Epidermal melanocyte (primary cell): ENCODE results near the gene MTHFD1L.
"Not testable (repeated sequence)": the region's sequence is repeated elsewhere in the genome, so short reads cannot be mapped to it uniquely, and the experiment has no call there.

Experiments
- DNase-seq: peaks from one replicate; pipeline ENCODE4 v3.0.0; 2011; ENCODE audit warnings: low spot score; ENCODE audit not compliant: insufficient read length

The MTHFD1L gene

DNA sequence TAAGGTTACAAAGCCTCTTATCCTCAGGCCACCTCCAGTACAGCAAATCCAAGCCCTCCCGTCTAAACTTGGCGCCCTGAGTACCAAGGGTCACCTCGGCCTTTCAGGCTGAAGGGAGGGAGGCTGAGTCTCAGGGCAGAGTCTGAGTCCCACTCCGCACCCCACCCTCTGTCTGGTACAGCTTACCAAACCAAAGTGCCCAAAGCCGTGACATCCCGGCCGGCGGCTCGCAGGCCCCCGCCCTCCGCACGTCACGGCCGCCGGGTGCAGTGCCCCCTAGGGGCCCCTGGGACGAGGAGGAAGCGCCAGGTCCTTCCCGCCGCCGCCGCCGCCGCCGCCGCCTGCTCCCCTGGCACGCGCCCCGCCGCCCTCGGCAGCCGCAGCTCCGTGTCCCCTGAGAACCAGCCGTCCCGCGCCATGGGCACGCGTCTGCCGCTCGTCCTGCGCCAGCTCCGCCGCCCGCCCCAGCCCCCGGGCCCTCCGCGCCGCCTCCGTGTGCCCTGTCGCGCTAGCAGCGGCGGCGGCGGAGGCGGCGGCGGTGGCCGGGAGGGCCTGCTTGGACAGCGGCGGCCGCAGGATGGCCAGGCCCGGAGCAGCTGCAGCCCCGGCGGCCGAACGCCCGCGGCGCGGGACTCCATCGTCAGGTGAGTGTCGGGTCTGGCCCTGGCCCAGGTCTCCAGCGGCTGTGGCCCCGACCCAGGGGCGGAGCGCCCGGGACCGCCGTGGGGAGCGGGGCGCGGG lies at the start of gene MTHFD1L:
Gene MTHFD1L, plus strand, starts transcription at position 297 of the 741 bp plus-strand sequence. Its CDS starts 121 bp downstream, at position 418.
- DNase-seq: peak; percentile 81

DNA sequence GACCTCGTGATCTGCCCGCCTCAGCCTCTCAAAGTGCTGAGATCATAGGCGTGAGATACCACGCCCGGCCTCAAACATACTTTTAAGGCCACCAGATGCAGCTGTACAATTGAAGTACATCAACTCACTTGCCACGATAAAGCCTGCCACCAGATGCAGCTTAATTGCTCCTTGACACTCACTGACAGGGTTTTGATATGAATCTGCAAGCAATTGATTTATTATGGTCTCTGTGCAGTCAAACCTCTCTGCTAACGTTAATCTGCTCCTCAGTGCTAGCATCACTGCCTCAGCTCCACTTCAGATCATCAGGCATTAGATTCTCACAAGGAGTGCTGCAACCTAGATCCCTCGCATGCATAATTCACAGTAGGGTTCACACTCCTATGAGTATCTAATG lies 48.9 kb upstream of the MTHFD1L start:
- DNase-seq: not testable (repeated sequence)

DNA sequence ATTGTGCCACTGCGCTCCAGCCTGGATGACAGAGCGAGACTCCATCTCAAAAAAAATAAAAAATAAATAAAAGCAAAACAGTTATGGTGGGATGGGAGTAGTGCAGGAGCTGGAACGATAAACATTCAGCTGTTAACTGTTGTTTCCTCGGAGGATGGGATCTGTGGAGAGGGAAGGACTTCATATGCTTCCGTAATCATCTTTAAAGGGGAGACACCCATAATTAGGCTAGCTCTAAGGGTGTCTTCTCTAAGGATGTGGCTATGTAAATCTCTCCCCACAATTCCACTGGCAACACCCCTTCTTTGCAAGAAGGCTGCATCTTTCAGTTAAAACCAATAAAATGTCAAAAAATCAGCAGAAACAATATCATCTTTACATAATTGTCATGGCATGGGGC lies 42.6 kb upstream of the MTHFD1L start:
- DNase-seq: no peak

DNA sequence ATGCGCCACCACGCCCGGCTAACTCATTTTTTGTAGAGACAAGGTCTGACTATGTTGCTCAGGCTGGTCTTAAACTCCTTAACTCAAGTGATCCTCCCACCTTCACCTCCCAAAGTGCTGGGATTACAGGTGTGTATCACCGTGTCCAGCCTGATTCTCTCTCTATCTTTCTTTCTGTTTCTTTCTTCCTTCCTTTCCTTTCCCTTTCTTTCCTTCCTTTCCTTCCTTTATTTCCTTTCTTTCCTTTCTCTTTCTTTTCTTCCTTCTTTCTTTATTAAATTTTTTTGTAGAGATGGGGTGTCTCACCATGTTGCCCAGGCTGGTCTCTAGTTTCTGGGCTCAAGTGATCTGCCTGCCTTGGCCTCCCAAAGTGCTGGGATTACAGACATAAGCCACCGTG lies 38.7 kb upstream of the MTHFD1L start:
- no peak for DNase-seq

DNA sequence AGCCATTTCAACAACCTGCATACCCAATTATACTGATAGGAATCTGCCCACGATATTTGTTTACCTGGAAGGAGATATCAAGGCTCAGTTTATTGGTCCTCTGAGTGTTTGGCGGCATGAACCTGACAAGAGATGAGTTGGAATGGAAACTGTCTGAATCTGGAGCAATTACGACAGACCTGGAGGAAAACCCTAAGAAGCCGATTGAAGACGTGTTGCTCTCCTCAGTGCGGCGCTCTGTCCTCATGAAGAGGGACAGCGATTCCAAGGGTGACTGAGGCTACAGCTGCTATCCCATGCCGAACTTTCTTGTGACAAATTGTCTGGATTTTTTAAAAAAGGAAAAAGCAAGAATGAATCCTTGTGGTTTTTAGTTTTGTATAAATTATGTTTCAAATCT lies 37.4 kb upstream of the MTHFD1L start:
- not testable (repeated sequence) for DNase-seq

DNA sequence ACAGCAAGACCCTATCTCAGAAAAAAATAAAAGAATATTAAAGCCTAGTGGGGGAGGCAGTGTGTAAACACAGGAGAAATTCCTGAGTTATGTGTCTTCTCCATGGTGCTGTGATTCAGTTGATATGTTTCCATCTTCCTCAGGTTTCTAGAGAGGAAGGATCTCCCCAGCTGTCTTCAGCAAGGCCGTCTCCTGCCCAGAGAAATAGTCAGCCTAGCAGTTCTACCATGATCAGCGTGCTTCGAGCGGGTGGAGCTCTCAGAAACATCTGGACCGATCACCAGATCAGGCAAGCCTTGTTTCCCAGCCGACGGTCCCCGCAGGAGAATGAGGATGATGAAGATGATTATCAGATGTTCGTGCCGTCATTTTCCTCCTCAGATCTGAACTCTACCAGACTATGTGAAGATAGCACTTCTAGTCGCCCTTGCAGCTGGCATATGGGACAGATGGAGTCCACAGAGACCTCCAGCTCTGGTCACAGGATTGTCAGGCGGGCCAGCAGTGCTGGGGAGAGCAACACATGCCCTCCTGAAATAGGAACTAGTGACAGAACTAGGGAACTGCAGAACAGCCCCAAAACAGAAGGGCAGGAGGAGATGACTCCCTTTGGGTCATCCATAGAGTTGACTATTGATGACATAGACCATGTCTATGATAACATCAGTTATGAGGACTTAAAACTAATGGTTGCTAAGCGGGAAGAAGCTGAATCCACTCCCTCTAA lies 34.9 kb upstream of the MTHFD1L start:
- DNase-seq: no peak

DNA sequence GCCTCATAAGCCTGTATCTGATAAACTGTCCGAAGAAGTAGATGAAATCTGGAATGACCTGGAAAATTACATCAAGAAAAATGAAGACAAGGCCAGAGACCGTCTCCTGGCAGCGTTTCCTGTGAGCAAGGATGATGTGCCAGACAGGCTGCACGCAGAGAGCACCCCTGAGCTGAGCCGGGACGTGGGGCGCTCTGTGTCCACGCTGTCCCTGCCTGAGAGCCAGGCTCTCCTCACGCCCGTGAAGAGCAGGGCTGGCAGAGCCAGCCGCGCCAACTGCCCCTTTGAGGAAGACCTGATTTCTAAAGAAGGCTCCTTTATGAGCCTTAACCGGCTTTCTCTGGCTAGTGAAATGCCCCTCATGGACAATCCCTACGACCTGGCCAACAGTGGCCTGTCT lies 33.9 kb upstream of the MTHFD1L start:
- no peak for DNase-seq

DNA sequence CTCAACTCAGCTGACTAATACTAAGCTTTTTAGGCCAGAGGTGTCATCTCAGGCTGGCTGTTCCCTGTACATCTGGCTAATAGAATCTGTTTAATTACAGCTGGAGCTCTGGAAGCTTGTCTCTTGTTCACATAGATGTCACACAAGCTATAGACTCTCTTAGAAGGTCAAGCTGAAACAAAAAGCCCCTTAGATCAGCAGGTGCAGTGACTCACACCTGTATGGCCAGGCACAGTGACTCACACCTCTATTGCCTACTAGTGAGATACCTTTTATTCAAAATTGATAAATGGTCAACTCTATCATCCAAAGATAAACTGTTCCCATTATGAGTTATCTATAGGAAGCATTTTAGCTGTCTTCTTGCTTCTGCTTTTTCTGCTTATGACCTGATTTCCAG lies 29.9 kb upstream of the MTHFD1L start:
- no peak for DNase-seq

DNA sequence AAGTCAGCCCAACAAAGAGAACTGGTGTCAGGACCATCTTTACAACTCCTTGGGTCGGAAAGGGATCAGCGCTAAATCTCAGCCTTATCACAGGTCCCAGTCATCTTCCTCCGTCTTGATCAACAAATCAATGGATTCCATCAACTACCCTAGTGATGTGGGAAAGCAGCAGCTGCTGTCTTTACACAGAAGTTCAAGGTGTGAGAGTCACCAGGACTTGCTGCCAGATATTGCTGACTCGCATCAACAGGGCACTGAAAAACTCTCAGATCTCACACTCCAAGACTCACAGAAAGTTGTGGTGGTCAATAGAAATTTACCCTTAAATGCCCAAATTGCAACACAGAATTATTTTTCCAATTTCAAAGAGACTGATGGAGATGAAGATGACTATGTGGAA lies 25.3 kb upstream of the MTHFD1L start:
- DNase-seq: no peak

DNA sequence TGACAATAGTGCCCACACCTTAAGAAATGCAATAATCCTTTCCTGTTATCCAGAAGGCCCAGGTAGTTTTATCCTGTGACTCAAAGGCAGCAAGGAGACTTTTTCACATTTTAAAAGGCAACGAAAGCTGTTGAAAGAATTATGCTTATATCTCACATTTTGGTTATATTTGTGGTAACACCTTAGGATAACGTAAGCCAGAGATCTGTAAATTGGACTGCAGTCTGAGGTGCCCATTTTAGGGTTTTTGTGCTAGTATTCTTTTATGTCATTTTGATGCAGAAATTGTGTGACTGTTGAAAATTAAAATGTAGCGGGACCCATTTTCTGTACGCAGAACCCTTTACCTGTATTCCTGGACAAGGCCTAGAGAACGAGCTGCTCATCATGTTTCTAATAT lies 24.3 kb upstream of the MTHFD1L start:
- no peak for DNase-seq

DNA sequence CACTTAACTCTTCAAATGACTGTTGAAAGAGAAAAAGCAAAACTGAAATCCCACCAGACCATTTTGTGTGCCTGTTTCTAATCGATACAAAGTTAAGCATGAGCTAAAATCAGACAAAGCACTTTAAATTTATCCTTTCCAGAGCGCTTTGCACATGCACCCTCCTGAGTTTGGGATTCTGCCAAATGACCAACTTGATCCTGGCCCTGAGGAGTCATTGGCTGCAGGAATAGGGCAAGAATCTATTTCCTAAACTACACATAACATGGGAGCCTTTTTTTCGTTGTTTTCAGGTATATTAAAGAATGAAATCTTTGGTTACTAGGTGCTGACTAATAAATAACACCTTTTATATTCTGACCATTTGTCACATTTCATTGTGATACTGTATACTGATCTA lies 23.8 kb upstream of the MTHFD1L start:
- DNase-seq: no peak

DNA sequence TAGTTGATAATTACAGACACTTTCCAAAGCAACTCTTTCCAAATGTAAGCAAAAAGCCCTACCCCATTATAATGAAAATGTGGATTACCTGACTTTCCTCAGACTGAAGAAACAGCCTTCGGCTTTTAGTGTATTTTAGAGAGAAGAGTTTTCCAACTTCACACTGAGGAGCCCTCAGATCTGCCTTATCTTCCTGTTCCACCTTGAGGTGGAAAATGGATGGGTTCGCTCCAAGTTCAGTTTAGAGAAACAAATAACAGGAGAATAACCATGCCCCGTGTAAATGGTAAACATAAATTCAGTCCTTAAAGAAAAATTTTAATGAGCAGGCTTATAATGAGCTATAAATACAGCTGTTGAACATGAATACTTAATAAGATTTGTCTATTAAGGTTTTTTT lies 21.1 kb upstream of the MTHFD1L start:
- DNase-seq: no peak

DNA sequence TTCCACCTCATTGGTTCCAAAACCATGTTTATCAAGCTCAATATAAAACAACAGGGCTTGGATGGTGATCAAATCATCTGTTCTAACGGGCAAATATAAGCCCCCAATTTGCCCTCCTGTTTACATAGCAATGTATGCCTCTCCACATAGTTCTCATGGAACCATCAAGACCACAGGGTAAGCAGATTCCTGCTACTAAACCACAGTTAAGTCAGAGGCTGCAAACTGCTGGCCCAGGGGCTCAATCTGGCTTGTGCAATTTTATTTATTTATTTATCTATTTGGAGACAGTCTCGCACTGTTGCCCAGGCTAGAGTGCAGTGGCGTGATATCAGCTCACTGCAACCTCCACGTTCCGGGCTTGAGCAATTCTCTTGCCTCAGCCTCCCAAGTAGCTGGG lies 18.9 kb upstream of the MTHFD1L start:
- no peak for DNase-seq

DNA sequence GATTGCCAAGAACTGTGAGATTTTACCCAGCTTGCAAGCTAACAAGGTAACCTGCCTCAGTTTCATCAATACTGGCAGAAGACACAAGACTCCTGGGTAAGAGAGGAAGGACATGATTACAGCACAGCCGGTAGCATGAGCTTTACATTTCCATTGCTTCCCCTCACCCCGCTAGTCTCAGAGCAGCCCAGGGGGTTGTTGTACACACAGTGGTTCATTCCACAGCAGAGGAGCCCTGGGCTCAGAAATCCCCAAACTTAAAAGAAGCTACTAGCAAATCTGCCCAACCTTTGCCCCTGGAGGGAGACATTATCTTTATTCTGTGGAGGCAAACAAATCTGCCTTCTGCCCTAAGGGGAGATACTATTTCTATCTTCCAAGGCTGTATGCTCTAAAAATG lies 17.1 kb upstream of the MTHFD1L start:
- no peak for DNase-seq

DNA sequence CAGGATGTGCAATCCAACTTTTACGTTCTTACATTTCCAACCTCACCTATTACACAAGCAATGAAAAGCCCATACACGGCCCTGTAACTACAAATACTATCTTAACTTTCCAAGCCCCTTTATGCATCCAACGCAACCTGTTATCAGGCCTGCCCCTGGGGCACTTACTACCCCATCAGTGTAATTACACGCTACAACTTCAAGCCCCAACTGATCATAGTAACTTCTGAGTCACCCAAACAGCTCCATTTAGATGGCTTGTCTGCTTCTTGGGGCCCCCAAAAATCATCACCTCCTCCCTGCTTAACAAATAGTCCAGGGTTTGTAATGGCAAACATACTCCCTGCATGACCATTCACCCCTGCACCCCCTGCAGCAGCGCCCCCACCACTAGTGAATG lies 11.1 kb upstream of the MTHFD1L start:
- DNase-seq: not testable (repeated sequence)

DNA sequence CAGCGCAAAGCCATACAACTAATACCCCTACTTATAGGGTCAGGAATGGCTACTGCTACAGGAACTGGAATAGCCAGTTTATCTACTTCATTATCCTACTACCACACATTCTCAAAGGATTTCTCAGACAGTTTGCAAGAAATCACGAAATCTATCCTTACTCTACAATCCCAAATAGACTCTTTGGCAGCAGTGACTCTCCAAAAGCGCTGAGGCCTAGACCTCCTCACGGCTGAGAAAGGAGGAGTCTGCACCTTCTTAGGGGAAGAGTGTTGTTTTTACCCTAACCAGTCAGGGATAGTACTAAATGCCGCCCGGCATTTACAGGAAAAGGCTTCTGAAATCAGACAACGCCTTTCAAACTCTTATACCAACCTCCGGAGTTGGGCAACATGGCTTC lies 10.3 kb upstream of the MTHFD1L start:
- DNase-seq: not testable (repeated sequence)

DNA sequence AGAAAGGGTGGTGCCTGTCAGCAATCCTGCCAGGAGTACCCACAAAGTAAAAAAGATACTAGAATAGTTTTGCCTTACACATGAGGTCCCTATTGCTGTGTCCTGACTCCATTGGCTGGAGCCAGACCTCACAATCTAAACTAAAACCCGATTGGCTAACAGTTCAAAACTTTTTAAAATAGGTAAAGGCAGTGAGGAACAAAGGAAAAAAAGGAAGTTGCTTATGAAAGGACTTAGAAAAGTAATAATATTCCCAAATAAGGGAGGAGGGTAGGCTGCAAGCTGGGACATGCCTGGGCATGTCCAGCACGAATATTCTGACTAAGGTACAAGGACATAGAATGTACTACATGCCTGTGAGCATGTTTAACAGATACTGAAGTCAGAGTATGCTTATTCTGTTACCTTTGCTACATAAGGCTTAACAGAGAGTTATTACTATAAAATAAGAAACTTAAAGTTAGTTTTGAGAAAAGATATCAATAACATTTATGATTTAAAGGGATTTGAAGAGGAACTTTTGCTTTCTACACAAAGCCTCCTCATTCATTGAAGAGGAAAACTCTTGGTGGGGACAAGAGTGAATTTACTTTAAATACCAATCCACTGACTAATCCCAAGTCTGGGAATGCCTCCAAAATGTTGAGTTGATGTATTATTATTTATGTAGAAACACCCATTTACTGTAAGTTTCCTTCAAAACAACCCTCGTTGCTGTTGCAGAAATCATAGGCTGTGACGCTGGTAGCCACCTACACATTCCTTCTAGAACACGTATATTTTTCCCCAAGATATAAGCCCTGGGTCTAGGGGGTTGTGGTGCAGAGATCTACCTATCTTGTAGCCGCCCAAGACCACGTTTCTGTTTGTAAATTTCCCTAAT lies 8.2 kb upstream of the MTHFD1L start:
- DNase-seq: peak; percentile 29

DNA sequence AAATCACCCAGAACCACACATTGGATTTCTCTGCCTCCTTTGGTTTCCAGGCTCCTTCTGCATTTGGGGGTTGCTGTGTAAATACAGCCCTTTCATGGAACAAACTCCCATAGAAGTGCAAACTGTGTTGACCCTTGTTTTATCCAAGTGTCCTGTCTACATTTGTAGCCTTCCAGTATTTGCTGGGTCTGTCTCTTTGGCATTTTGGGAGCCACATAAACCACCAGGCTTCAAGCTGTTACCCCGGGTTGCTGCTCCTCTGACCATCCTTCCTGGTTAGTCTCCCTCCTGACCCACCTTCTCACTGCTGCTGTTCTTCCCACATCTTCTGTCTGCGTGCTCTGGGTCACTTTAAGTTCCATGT lies 7.6 kb upstream of the MTHFD1L start:
- no peak for DNase-seq

DNA sequence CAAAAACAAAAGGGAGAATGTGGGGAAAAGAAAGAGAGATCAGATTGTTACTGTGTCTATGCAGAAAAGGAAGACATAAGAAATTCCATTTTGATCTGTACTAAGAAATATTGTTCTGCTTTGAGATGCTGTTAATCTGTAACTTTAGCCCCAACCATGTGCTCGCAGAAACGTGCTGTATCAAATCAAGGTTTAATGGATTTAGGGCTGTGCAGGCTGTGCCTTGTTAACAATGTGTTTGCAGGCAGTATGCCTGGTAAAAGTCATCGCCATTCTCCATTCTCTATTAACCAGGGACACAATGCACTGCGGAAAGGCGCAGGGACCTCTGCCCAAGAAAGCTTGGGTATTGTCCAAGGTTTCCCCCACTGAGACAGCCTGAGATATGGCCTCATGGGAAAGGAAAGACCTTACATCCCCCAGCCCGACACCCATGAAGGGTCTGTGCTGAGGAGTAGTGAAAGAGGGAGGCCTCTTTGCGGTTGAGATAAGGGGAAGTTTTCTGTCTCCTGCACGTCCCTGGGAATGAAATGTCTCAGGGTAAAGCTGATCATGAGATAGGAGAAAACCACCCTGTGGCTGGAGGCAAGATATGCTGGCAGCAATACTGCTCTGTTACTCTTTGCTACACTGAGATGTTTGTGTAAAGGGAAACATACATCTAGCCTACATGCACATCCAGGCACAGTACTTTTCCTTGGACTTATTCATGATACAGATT lies 3.9 kb upstream of the MTHFD1L start:
- DNase-seq: peak; percentile 42

DNA sequence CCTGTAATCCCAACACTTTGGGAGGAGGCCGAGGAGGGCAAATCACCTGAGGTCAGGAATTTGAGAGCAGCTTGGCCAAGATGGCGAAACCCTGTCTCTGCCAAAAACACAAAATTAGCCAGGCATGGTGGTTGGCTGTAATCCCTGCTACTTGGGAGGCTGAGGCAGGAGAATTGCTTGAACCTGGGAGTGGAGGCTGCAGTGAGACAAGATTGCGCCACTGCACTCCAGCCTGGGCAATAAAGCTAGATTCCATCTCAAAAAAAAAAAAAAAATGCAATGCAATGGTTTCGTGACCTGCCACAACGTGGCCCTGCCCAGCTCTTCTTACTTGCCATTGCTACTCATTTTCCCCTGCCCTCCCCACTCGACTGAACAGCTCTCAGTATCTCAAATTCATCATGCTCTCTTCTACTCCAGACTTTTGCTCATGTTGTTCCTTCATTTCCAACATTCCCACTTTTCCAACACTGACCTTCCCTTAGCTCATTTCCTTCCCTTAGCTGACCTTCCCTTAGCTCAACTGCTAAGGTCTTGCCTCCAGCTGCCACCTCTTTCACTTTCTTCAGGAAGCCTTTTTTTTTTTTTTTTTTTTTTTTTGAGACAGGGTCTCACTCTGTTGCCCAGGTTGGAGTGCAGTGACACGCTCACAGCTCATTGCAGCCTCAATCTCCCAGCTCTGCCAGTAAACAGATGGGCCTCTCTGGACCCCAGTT lies 2.1 kb upstream of the MTHFD1L start:
- DNase-seq: no peak

DNA sequence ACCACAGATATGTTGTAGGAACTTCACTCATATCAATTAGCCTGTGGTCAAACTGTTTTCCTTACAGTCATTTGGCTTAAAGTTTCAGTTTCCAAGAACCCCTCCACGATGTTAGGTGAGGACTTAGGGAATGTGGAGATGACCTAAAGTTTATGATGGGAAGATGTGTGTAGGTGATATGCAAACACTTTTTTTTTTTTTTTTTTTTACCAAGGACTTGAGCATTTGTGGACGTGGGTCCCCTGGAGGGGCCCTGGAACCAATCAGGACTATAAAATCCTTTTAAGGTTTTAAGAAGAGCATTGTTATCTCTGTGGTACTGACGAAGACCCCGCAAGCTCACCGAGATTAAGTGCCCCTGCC lies 478 bp upstream of the MTHFD1L start:
- no peak for DNase-seq
